Renal pelvis (tissue), 12 donors: Measurements from ENCODE around the gene TMEM260. TPM values are rescaled to one million over a fixed set of nuclear protein-coding genes. Genes with fewer than 3 reads are reported as not detected.
A peak's percentile ranks its signal among the peaks of the same experiment; 100 is the strongest.

ENCODE experiments used
- DNase-seq: peaks from one replicate; pipeline ENCODE4 v3.0.0-alpha.2; 2013
- long read RNA-seq, 16 experiments: transcript quantifications; one replicate each; lab custom pipeline, GENCODE V29; 2026
- polyA plus RNA-seq, 3 donors: library from polyadenylated mRNA; unstranded; fragments of 120-200 nt; gene quantifications; one replicate each; pipeline ENCODE4 v1.2.1, GENCODE V29; 2013; ENCODE audit not compliant: insufficient read length in 3 of 3

TMEM260 gene
- polyA plus RNA-seq = 10 to 100 TPM; 28.0 to 36.9 (median 32.5) TPM
- long read RNA-seq, donor 1, full-length matches to known transcripts = 4 of 4 reads
- long read RNA-seq, donor 1, partial matches to known transcripts = 0 of 4 reads
- long read RNA-seq, donor 1, other reads (novel, unspliced or antisense) = 0 of 4 reads
- long read RNA-seq, donor 2, full-length matches to known transcripts = 3 of 9 reads
- long read RNA-seq, donor 2, partial matches to known transcripts = 6 of 9 reads
- long read RNA-seq, donor 2, other reads (novel, unspliced or antisense) = 0 of 9 reads
- long read RNA-seq, donor 3, full-length matches to known transcripts = 3 of 3 reads
- long read RNA-seq, donor 3, partial matches to known transcripts = 0 of 3 reads
- long read RNA-seq, donor 3, other reads (novel, unspliced or antisense) = 0 of 3 reads
- long read RNA-seq, donor 4, full-length matches to known transcripts = 3 of 3 reads
- long read RNA-seq, donor 4, partial matches to known transcripts = 0 of 3 reads
- long read RNA-seq, donor 4, other reads (novel, unspliced or antisense) = 0 of 3 reads
- long read RNA-seq, donor 5, full-length matches to known transcripts = 2 of 2 reads
- long read RNA-seq, donor 5, partial matches to known transcripts = 0 of 2 reads
- long read RNA-seq, donor 5, other reads (novel, unspliced or antisense) = 0 of 2 reads
- long read RNA-seq, donor 6, full-length matches to known transcripts = 8 of 8 reads
- long read RNA-seq, donor 6, partial matches to known transcripts = 0 of 8 reads
- long read RNA-seq, donor 6, other reads (novel, unspliced or antisense) = 0 of 8 reads
- long read RNA-seq, donor 7, full-length matches to known transcripts = 6 of 6 reads
- long read RNA-seq, donor 7, partial matches to known transcripts = 0 of 6 reads
- long read RNA-seq, donor 7, other reads (novel, unspliced or antisense) = 0 of 6 reads
- long read RNA-seq, donor 8, full-length matches to known transcripts = 2 of 2 reads
- long read RNA-seq, donor 8, partial matches to known transcripts = 0 of 2 reads
- long read RNA-seq, donor 8, other reads (novel, unspliced or antisense) = 0 of 2 reads
- long read RNA-seq, donor 9, full-length matches to known transcripts = 7 of 17 reads
- long read RNA-seq, donor 9, partial matches to known transcripts = 10 of 17 reads
- long read RNA-seq, donor 9, other reads (novel, unspliced or antisense) = 0 of 17 reads
- long read RNA-seq, donor 10, full-length matches to known transcripts = 2 of 9 reads
- long read RNA-seq, donor 10, partial matches to known transcripts = 7 of 9 reads
- long read RNA-seq, donor 10, other reads (novel, unspliced or antisense) = 0 of 9 reads
- long read RNA-seq, donor 11, full-length matches to known transcripts = 3 of 3 reads
- long read RNA-seq, donor 11, partial matches to known transcripts = 0 of 3 reads
- long read RNA-seq, donor 11, other reads (novel, unspliced or antisense) = 0 of 3 reads
- long read RNA-seq, donor 12, full-length matches to known transcripts = 9 of 18 reads
- long read RNA-seq, donor 12, partial matches to known transcripts = 9 of 18 reads
- long read RNA-seq, donor 12, other reads (novel, unspliced or antisense) = 0 of 18 reads
- long read RNA-seq, donor 13, full-length matches to known transcripts = 3 of 3 reads
- long read RNA-seq, donor 13, partial matches to known transcripts = 0 of 3 reads
- long read RNA-seq, donor 13, other reads (novel, unspliced or antisense) = 0 of 3 reads
- long read RNA-seq, donor 14 = 0 reads
- long read RNA-seq, donor 15 = 0 reads
- long read RNA-seq, donor 16, partial matches to known transcripts = 6 of 8 reads
- long read RNA-seq, donor 16, other reads (novel, unspliced or antisense) = 0 of 8 reads

DNA sequence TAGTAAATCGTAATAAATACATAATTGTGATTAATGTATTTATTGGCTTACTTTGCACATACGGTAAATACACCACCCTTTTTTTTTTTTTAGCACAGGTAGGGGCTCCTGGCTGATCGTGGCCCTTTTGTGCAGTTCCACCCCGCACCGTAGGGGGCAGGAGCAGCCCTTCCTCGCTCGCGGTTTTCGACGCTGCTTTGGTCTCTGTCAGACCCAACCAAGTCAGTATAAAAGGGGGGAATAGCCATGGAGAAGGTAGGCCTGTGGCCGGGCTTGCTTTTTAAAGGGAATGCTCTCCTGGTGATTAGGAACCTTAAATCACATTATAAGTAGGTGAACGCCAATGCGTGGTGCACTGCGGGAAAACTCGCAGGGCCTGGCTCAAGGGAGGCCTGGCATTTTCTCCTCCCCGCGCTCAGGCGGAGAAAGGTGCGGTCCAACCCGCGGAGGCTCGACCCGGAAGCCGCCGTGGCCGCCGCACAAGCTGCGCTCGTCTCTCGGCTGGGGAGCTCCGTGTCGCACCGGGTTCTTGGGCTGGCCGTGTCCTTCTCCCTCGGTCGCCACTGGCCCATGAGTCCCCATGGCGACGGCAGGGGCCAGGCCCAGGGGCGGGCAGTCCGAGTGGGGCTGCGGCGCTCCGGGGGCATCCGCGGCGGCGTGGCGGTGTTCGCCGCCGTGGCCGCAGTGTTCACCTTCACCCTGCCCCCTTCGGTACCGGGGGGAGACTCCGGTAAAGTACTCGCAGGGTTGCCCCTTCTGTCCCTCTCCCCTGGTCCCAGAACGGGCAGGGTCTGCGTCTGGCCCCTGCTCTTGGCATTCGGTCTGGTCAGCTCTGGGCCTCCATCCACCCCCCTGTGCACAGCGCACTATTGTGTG lies at the start of gene TMEM260:
Gene TMEM260 (plus strand): TSS at position 454 of the 876 bp plus-strand sequence. CDS start 117 bp downstream, at position 571.
- peak; percentile 88 for DNase-seq

DNA sequence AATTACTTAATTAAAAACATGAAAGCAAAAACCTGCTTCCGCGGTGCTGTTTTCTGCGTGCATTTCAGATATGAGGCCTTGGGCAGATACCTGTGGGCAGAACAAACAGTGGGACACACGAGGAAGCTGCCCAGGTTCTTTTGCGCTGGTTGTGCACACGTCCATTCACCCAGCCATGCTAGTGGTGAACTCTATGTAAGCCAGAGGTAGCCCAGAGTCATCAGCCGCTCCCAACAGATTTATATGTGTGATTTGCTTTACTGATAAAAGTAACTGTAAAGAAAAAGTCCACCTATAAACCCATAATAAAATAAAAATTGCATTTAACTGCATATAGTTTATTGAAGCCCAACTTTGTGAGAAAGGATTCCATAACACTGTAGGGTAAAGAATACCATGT lies 47.1 kb upstream of the TMEM260 start:
- no peak for DNase-seq

DNA sequence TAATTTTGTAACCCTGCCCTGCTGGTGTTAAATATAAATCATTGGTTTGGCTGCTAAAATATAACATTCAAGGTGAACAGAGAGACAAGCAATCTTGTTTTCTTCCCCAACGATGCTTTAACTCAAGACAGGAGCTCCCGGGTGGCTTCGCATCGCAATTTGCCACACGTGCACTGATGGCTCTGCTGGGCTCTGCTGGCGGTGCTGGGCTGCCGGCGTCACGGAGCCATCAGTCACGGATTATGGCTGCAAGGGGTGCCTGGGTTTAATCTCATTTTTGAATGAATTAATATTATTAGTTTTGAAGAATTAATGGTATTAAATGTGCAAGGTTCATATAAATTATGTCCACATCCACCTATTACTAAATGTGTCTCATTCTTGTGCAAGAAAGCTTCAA lies 44.9 kb upstream of the TMEM260 start:
- no peak for DNase-seq

DNA sequence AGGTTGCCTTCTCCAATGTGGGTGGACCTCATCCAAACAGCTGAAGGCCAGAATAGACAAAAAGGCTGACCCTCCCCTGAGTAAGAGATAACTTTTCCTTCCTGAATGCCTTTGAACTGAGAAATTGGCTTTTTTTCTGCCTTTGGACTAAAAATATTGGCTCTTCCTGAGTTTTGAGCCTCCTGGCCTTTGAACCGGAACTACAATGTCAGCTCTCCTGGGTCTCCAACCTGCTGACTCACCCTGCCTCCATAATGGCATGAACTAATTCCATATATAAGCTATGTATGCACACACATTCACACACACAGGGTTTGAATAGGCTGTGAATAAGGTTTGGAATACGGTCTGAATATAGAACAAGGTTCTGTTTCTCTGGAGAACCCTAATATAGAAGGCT lies 39.7 kb upstream of the TMEM260 start:
- DNase-seq = no peak

DNA sequence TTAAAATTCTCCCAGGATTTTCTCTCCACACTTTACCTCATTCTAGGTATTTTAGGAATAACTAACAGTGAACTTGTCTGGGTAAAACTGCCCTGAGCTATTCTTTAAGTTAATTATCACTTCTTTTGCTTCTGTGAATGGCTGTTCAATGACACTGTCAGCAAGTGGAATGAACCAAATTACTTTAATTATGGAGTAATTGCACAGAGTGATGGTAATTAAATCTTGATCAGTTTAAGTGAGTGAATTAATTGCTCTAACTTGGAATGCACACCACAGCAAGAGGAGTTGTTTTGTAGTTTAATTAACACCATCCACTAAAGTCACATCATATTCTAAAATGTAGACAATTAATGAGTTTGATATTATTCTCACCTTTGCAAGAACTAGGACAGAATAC lies 36.2 kb upstream of the TMEM260 start:
- DNase-seq = no peak

DNA sequence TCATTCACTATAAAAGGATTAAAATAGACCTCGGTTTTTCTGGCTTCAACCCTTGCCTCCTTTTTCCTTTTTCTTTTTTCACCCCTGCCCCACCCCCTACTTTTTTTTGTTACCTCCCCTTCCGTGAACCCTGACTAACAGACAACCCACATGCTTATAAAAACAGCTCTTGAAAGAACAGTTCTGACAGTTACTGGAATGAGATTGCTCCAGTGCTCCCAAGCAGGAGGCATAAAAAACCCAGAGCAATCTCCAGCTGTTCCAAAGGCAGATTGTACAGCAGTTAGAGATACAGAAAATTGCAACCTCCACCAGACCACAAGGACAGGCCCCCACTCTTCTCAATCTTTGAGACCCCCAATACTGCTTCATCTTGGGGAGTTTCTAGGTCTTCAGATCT lies 29.9 kb upstream of the TMEM260 start:
- no peak for DNase-seq

DNA sequence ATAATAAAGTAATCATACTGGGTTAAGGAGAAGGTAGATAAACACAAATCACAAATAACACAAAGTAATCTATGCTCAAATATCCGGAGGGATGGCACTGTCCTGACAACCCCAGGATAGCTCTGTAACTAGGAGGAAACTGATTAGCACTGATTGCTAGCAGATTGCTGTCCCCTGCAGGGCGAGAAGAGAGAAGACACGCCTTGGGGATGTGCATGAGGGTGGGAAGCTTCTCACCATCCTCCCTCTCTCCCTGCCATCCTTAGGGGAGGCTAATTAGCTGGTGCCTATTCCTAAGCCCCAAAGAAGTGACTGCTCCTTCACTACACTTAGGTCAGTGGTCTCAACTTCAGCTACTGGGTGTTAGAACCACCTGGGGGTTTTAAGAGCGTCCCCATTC lies 27.0 kb upstream of the TMEM260 start:
- DNase-seq = no peak

DNA sequence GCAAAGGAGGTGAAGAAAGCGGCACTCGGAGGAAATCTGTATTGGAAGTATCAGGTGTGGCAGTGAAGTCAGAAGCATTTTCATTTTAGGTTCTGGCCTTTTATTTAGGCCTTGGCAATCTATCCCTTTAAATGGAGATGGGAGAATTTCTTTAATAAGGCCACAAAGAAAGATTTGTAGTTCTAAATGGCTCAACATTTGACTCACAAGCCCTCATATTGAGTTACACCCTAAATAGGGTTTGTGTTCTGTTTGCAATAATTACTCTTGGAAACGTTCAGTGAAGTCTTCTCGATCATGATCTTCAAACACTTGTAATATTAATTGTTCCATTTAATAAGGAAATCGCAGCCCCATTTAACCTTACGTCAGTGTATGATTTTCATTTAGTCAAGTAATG lies 25.3 kb upstream of the TMEM260 start:
- no peak for DNase-seq

DNA sequence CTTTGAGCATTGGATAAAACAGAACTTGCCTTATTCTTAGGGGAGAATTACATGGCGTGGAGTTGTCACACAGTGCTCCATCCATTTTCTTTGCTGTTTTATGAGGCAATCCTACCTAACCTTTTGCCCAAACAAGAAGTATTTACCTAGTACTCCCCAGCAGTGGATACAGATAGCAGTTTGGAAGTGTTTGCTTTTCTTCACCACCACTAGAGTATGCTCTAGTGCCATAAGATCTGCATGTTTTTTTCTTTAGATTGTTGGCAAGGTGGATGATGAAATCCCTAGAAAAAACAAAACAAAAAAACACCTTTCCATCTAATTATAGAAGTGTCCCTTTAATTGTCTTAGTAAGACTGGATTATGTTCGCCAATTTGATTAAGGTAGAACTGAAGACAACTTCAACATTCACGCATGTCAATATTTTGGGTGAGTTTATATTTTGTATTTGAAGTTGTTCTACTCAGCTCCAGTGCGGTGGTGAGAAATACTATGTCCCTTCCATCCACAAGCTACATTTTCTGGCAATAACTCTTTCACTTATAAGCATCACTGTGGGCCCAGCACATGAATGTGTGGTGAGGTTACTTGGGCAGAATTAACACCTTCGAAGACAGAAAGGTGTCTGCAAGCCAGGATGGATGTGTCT lies 23.6 kb upstream of the TMEM260 start:
- no peak for DNase-seq

DNA sequence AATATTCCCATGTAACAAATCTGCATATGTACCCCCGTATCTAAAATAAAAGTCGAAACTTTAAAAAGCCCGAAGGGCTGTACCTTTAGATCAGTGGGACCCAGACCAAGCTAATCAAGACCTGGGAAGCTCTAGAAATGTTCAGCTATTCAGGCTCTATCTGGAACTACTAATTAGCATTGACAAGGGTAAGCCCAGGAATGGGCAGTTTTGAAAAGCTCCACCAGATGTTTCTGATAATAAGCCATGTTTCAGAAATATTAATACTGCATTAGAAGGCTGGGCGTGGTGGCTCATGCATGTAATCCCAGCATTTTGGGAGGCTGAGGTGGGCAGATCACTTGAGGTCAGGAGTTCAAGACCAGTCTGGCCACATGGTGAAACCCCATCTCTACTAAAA lies 20.4 kb upstream of the TMEM260 start:
- no peak for DNase-seq

DNA sequence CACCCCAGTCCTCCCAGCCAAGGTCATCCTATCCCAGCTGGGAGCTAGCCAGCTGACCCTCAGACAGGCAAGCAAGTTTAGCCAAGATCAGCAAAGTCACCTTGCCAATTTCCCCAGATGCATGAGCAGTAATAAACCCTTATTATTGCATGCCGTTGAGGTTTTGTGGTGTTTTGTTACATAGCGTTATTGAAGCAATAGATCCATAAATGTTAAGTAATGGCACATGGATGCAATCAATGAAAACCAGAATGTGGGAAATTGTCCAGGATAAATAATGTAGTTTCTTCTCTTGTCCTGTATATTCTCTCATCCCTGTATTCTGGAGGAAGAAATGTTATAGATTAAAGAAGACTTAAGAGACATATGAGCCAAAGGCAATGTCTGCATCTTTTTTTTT lies 18.0 kb upstream of the TMEM260 start:
- no peak for DNase-seq

DNA sequence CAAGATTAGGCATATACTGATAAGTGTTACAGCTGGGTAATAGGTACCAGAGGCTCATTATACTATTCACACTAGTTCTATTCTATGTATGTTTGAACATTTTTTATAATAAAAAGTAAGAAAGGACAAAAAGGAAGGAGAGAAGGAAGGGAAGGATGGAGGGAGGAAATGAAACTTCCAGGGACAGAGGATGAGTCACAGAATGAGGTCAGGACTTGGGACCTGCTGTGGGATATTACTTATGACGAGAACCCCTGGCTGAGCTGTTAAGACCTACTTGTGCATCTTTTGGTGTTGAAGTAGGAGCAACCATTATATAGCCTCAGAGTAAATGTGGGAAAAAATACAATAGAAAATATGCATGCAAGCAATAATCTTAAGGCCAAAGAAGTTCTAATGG lies 16.7 kb upstream of the TMEM260 start:
- no peak for DNase-seq

DNA sequence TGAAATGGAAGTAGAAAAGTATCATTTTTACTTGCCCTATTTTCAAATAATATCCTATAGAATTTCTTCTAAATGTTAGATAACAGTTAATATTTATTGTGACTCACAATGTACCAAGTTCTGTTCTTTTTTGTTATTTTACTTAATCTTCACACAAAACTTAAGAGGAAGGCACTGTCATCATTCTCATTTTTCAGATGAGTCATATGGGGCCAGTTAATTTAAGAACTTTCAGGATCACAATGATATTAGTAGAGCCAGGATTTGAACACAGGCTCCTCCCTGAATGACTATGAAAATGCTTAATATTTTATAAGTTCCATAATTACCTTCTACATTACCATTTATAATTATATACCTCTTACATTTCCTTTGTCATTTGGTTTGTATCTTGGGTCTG lies 10.4 kb upstream of the TMEM260 start:
- DNase-seq = no peak

DNA sequence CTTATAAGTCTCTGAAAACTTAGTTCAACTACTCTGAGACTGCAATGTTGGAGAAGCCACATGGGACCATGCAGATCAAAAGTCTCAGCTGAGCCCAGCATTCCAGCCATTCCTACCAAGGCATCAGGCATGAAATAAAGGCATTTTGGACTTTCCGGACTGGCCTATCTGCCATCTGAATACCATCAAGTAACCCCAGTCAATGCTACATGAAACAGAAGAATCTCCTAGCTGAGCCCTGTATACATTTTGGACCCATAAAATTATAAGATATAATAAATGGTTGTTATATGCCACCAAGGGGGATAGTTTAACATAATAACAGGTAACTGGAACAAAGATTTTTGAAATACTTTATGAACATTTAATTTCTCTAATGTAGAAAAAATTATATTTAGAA lies 9.3 kb upstream of the TMEM260 start:
- no peak for DNase-seq

DNA sequence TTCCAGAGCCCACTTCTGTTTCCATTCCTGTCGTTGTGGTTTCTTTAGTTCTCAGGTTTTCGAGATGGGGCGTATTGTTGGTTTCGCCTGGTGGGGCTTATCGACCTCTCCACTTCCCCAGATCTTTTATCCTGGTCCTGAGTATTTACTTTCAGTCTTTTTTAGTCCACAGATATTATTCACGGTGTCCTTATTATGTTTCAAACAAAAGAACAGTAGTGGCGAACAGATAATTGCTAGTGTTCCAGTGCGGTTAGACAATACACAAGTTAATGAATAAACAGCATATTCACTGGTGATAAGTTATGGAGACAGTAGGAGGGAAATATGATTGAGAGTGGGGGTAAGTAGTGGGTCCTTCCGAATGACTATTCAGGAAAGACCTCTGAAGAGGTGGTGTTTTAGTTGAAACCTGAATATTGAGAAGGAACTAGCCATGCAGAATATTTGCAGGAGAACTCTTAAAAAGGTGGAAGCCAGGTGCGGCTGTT lies 668 bp downstream of the TMEM260 start:
- no peak for DNase-seq

DNA sequence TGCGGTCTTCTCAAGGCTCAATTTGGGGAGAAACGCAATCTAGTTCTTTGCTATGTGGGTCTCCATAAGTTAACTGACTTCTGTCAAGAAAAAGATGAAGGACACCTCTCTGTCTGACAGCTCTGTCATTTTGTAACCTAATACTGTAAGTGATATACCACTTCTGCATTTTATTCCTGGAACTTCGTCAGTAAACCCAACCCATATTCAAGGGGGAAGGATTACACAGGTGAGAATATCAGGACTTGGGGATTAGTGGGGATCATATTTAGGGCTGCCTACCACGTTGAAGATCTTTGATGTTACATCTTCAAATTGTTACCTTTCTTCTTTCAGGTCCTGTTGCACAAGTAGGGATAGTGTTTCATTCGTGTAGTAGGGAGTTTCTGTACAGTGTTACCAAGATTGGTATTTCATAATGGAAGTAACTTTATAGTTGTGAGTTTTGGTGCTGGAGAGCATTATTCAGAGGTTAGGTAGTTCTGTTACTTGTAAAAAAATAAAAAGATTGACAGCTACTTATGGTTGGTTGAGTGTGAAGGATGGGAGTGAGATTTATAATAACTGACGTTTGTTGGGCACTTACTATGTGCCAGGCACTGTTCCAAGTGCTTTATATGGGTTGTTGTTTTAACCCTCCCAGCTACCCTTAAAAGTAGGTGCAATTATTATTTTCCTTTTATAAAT lies 1.6 kb downstream of the TMEM260 start:
- no peak for DNase-seq

DNA sequence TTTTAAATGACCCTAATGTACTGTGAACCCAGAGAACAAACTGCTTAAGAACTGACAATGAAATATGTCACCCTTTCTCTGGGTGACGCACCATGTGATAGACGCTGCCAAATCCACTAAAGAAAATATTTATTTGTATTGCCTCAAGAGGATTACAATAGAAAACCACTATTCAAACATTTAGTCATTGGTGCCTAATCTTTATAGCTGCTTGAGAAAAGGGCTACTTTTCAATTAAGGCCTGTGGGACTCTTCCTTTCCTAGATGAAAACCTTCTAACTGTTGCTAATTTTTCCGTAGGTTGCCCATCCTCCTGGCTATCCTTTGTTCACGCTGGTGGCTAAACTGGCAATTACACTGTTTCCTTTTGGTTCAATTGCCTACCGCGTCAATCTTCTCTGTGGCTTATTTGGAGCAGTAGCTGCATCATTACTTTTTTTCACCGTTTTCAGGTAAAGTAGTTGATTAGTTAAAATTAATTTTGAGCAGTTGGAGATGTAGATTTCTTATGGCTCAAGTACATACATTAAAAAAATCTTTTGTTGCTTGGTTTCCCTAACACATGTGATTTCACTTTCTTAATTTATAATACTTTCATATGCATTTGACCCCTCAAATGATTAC lies 6.0 kb downstream of the TMEM260 start:
- no peak for DNase-seq

DNA sequence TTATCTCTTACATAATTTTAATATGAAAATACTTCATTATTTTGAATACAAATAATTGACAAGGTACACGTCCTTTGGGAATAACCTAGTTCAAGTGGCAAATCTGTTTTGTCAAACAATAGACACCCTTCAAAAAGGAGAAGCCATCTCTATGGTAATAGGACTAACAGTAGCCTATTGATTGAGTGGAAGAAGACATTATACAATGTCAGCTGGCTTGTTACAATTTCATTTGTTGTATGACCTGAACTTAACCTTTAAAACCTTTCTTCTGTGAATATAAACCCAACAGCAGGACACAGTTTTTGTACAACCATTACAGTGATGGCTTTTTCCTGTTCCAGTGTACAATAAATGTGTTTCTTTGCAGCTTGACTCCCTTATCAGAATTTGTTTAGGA lies 8.1 kb downstream of the TMEM260 start:
- no peak for DNase-seq
